ENCODE data around the gene WNT7B.

- no peak for TF ChIP-seq YY1 (IDR thresholded peaks at IDR 0.05; ENCODE audit: insufficient read depth, insufficient read length)
- no peak for TF ChIP-seq ZNF274 (IDR thresholded peaks at IDR 0.05; ENCODE audit: low read depth, low read length)
- TF ChIP-seq SUZ12 (IDR thresholded peaks at IDR 0.05; ENCODE audit: extremely low read depth, insufficient read depth, insufficient read length) = no peak
Observed at GRCh38 chr22:45906946-45907345, 70.0 kb downstream of the WNT7B start.

All from NT2/D1 (cell line).